Lung (tissue), 12 donors: ENCODE data around the gene RPL27. TPM values are rescaled to one million over a fixed set of nuclear protein-coding genes. Genes with fewer than 3 reads are reported as not detected.

Experiments used
- ATAC-seq: fragments of 200-7000 bp; cut with Tn5 transposase; one replicate; pipeline ENCODE4 v1.9.1; 2020; ENCODE audit warnings: moderate number of reproducible peaks; ENCODE audit not compliant: insufficient read depth, low FRiP score
- DNase-seq, 3 donors: peaks; one replicate each; pipeline ENCODE4 v3.0.0-alpha.2; 2013 to 2017
- H3K27ac ChIP-seq, 2 donors: one replicate each; pipeline ENCODE4 v1.5.1; 2013; ENCODE audit warnings: mild to moderate bottlenecking in 2 of 2, moderate library complexity in 2 of 2, control low read depth in 1 of 2, inconsistent platforms in 1 of 2, low read depth in 1 of 2, low read length in 1 of 2
- H3K27me3 ChIP-seq, 3 donors: one replicate each; pipeline ENCODE4 v1.5.1; 2013; ENCODE audit warnings: low read length in 2 of 3; ENCODE audit not compliant: control insufficient read depth in 3 of 3, insufficient read depth in 3 of 3
- H3K36me3 ChIP-seq, 4 donors: one replicate each; pipeline ENCODE4 v1.5.1; 2013; ENCODE audit warnings: low read length in 4 of 4, mild to moderate bottlenecking in 1 of 4, moderate library complexity in 1 of 4; ENCODE audit not compliant: control insufficient read depth in 4 of 4, insufficient read depth in 4 of 4
- H3K4me1 ChIP-seq, 5 donors: one replicate each; pipeline ENCODE4 v1.5.1; 2013; ENCODE audit warnings: low read length in 5 of 5, mild to moderate bottlenecking in 2 of 5, moderate library complexity in 1 of 5; ENCODE audit not compliant: control insufficient read depth in 5 of 5, insufficient read depth in 5 of 5
- H3K4me3 ChIP-seq: one replicate; pipeline ENCODE4 v1.5.1; 2013; ENCODE audit warnings: mild to moderate bottlenecking, control low read depth, moderate library complexity
- H3K9ac ChIP-seq, 2 donors: one replicate each; pipeline ENCODE4 v1.5.1; 2013; ENCODE audit warnings: low read length in 2 of 2, control low read depth in 1 of 2; ENCODE audit not compliant: insufficient read depth in 1 of 2
- H3K9me3 ChIP-seq, 4 donors: one replicate each; pipeline ENCODE4 v1.5.1; 2013; ENCODE audit warnings: low read length in 3 of 4, mild to moderate bottlenecking in 1 of 4, moderate library complexity in 1 of 4; ENCODE audit not compliant: control insufficient read depth in 4 of 4, insufficient read depth in 3 of 4
- WGBS, 2 donors: extraction: QIAGEN DNeasy Blood & Tissue Kit; methylation state at CpG; one replicate each; pipeline ENCODE4 v1.1.7; 2013; 5-methylcytosine and 5-hydroxymethylcytosine counted together
- polyA plus RNA-seq, 2 donors: library from polyadenylated mRNA; stranded (reverse); fragments of 200-250 nt; gene quantifications; one replicate each; pipeline ENCODE4 v1.2.1, GENCODE V29; 2013
- total RNA-seq, 2 donors: library from RNA; depleted of rRNA in 1 of 2; stranded (reverse); fragments of >200 nt in 1 of 2; gene quantifications; one replicate each; pipeline ENCODE4 v1.2.1, GENCODE V29; 2014 to 2021
- TF ChIP-seq, protein P1 (sequence below): IDR thresholded peaks from 2 replicates; pipeline ENCODE4 v1.5.1; 2012; ENCODE audit warnings: mild to moderate bottlenecking; ENCODE audit errors: control extremely low read depth, extremely low read depth
- donor health status: control.
- donor health status: control.
- donor health status: Bipolar disorder and iron deficiency.
- donor health status: healthy.
- donor health status: DM: yes; HTN: yes; CAD: no.

The RPL27 gene
- total and polyA plus RNA-seq, 4 donors = 665 to 3,245 (median 1,584) TPM

- ATAC-seq (no peak), DNase-seq (peak in 1 of 3 donors; percentile 26)
- 13 to 29% methylated on average over 4 of the region's 4 CpGs for WGBS, 2 donors
- H3K9me3 ChIP-seq = no peaks in the 10 kb centered on the region
- H3K4me1 ChIP-seq = peaks cover 0 to 29% (median 13%) of the 10 kb centered on the region in 5 donors
- H3K36me3 ChIP-seq = peaks cover 0 to 29% (median 1%) of the 10 kb centered on the region in 4 donors
- no peak overlapping the region for H3K4me3 ChIP-seq
- H3K9ac ChIP-seq = no peak overlapping the region
- TF ChIP-seq, protein P1, sequence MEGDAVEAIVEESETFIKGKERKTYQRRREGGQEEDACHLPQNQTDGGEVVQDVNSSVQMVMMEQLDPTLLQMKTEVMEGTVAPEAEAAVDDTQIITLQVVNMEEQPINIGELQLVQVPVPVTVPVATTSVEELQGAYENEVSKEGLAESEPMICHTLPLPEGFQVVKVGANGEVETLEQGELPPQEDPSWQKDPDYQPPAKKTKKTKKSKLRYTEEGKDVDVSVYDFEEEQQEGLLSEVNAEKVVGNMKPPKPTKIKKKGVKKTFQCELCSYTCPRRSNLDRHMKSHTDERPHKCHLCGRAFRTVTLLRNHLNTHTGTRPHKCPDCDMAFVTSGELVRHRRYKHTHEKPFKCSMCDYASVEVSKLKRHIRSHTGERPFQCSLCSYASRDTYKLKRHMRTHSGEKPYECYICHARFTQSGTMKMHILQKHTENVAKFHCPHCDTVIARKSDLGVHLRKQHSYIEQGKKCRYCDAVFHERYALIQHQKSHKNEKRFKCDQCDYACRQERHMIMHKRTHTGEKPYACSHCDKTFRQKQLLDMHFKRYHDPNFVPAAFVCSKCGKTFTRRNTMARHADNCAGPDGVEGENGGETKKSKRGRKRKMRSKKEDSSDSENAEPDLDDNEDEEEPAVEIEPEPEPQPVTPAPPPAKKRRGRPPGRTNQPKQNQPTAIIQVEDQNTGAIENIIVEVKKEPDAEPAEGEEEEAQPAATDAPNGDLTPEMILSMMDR = no peak
- no peaks in the 10 kb centered on the region for H3K27me3 ChIP-seq
- H3K27ac ChIP-seq = no peak overlapping the region
Measured at GRCh38 chr17:43018932-43019331, 20.7 kb downstream of the RPL27 start.

DNA sequence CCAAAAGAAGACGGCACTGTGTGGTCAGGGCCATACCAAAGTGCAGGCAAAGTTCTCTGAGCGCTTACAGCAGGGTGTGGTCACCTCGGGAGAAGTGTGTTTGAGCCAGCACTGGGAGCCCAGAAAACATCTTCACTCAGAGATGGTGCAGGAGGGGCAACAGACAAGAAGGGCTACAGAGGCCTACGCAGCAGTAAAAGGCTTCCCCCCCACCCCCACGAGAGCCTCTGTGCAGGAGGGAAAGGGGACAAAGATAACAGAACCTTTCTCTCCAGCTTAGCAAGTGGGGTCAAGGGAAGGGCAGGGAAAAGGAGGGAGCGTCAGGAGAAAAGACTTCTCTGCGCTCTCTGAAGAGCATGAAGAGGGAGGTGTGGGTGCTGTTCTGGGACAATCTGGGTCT lies 21.2 kb downstream of the RPL27 start:
- Histone ChIP-seq H3K9ac (no peak overlapping the region), H3K4me3 (no peak overlapping the region), H3K27ac (peak overlapping the region in 1 of 2 donors; percentile 65), H3K27me3 (no peaks in the 10 kb centered on the region), H3K36me3 (peaks cover 0 to 25% (median 1%) of the 10 kb centered on the region in 4 donors), H3K4me1 (peaks cover 0 to 29% (median 13%) of the 10 kb centered on the region in 5 donors), H3K9me3 (no peaks in the 10 kb centered on the region)
- no peak for ATAC-seq
- WGBS, 2 donors = 23 to 31% methylated on average over 7 of the region's 7 CpGs
- TF ChIP-seq, protein P1 = no peak
- DNase-seq = no peak

- no peak overlapping the region for H3K9ac ChIP-seq
- no peaks in the 10 kb centered on the region for H3K9me3 ChIP-seq
- TF ChIP-seq, protein P1 = no peak
- H3K36me3 ChIP-seq = peaks cover 0 to 21% (median 1%) of the 10 kb centered on the region in 4 donors
- peak in 2 of 3 donors; percentile 26 to 67 for DNase-seq
- WGBS, 2 donors = 29 to 40% methylated on average over 6 of the region's 6 CpGs
- no peaks in the 10 kb centered on the region for H3K27me3 ChIP-seq
- ATAC-seq = no peak
- peak overlapping the region in 1 of 2 donors; percentile 65 for H3K27ac ChIP-seq
- H3K4me1 ChIP-seq = peaks cover 0 to 29% (median 13%) of the 10 kb centered on the region in 5 donors
- H3K4me3 ChIP-seq = no peak overlapping the region
Measured at GRCh38 chr17:43020030-43020621, 21.9 kb downstream of the RPL27 start.
